ENCODE data around the gene ZNF740. TPM values are rescaled to one million over a fixed set of nuclear protein-coding genes. Genes with fewer than 3 reads are reported as not detected.
"Not testable (repeated sequence)": the region's sequence is repeated elsewhere in the genome, so short reads cannot be mapped to it uniquely, and the experiment has no call there.

Gene ZNF740
- 82.9 TPM for polyA plus RNA-seq (ENCODE audit: insufficient read length)
- long read RNA-seq, donor 1, full-length matches to known transcripts, result 5 of 35 reads
- long read RNA-seq, donor 1, partial matches to known transcripts, result 24 of 35 reads
- long read RNA-seq, donor 1, other reads (novel, unspliced or antisense), result 6 of 35 reads
- long read RNA-seq, donor 2, full-length matches to known transcripts, result 5 of 5 reads
- long read RNA-seq, donor 2, partial matches to known transcripts, result 0 of 5 reads
- long read RNA-seq, donor 2, other reads (novel, unspliced or antisense), result 0 of 5 reads
- long read RNA-seq, donor 3, full-length matches to known transcripts, result 3 of 3 reads
- long read RNA-seq, donor 3, partial matches to known transcripts, result 0 of 3 reads
- long read RNA-seq, donor 3, other reads (novel, unspliced or antisense), result 0 of 3 reads
- long read RNA-seq, donor 4, result 0 reads
- long read RNA-seq, donor 5, full-length matches to known transcripts, result 3 of 3 reads
- long read RNA-seq, donor 5, partial matches to known transcripts, result 0 of 3 reads
- long read RNA-seq, donor 5, other reads (novel, unspliced or antisense), result 0 of 3 reads
- long read RNA-seq, donor 6, full-length matches to known transcripts, result 2 of 13 reads
- long read RNA-seq, donor 6, partial matches to known transcripts, result 5 of 13 reads
- long read RNA-seq, donor 6, other reads (novel, unspliced or antisense), result 6 of 13 reads
- long read RNA-seq, donor 7, full-length matches to known transcripts, result 2 of 7 reads
- long read RNA-seq, donor 7, partial matches to known transcripts, result 5 of 7 reads
- long read RNA-seq, donor 7, other reads (novel, unspliced or antisense), result 0 of 7 reads
- long read RNA-seq, donor 8, full-length matches to known transcripts, result 1 of 1 reads
- long read RNA-seq, donor 8, partial matches to known transcripts, result 0 of 1 reads
- long read RNA-seq, donor 8, other reads (novel, unspliced or antisense), result 0 of 1 reads

GRCh38 chr12:53180220-53180930 lies at the start of gene ZNF740, which contains the start of gene CSAD:
TSS of gene ZNF740 (plus strand) at chr12:53180722. CDS start at chr12:53181984, 1,262 bp downstream.
TSS of gene CSAD (minus strand) at chr12:53180925. CDS start at chr12:53173470, 7,455 bp downstream.
- peak; percentile 96 for DNase-seq

GRCh38 chr12:53131844-53132243 lies 48.7 kb upstream of the ZNF740 start:
- DNase-seq, result no peak

- DNase-seq, result no peak
Observed at GRCh38 chr12:53133722-53134121, 46.8 kb upstream of the ZNF740 start.

GRCh38 chr12:53143355-53143754 lies 37.2 kb upstream of the ZNF740 start:
- DNase-seq, result no peak

GRCh38 chr12:53145383-53146260 lies 34.9 kb upstream of the ZNF740 start:
- no peak for DNase-seq

- DNase-seq, result no peak
Observed at GRCh38 chr12:53147181-53147580, 33.3 kb upstream of the ZNF740 start.

GRCh38 chr12:53147653-53148052 lies 32.9 kb upstream of the ZNF740 start:
- DNase-seq, result no peak

GRCh38 chr12:53151039-53151438 lies 29.5 kb upstream of the ZNF740 start:
- DNase-seq, result no peak

GRCh38 chr12:53152390-53152789 lies 28.1 kb upstream of the ZNF740 start:
- DNase-seq, result no peak

- DNase-seq, result peak; percentile 68
Observed at GRCh38 chr12:53159195-53159839, 21.2 kb upstream of the ZNF740 start.

GRCh38 chr12:53160000-53160399 lies 20.5 kb upstream of the ZNF740 start:
- no peak for DNase-seq

GRCh38 chr12:53160673-53161072 lies 19.8 kb upstream of the ZNF740 start:
- DNase-seq, result no peak

- DNase-seq, result no peak
Observed at GRCh38 chr12:53161119-53161911, 19.2 kb upstream of the ZNF740 start.

- DNase-seq, result not testable (repeated sequence)
Observed at GRCh38 chr12:53163008-53163407, 17.5 kb upstream of the ZNF740 start.

- no peak for DNase-seq
Observed at GRCh38 chr12:53166837-53167236, 13.7 kb upstream of the ZNF740 start.

GRCh38 chr12:53169644-53170043 lies 10.9 kb upstream of the ZNF740 start:
- DNase-seq, result no peak

GRCh38 chr12:53170215-53170614 lies 10.3 kb upstream of the ZNF740 start:
- peak; percentile 24 for DNase-seq

GRCh38 chr12:53170876-53171724 lies 9.4 kb upstream of the ZNF740 start:
- DNase-seq, result no peak

Data from left kidney (tissue), 8 donors.